ENCODE results near the gene TSPY10. TPM values are rescaled to one million over a fixed set of nuclear protein-coding genes. Genes with fewer than 3 reads are reported as not detected.
"Not testable (repeated sequence)": the region's sequence is repeated elsewhere in the genome, so short reads cannot be mapped to it uniquely, and the experiment has no call there.

TSPY10 gene
- total RNA-seq: not detected
- long read RNA-seq: 0 reads

- DNase-seq; ATAC-seq (ENCODE audit: poor library complexity); intact Hi-C loops (cut with DNase I): not testable (repeated sequence)
Measured at GRCh38 chrY:9527580-9527979, at the start of gene TSPY10. Gene TSPY10, plus strand, starts transcription at chrY:9527880. Its CDS starts 46 bp downstream, at chrY:9527926.

- intact Hi-C loops (cut with DNase I); DNase-seq; ATAC-seq (ENCODE audit: poor library complexity): not testable (repeated sequence)
Measured at GRCh38 chrY:9486967-9487366, 40.7 kb upstream of the TSPY10 start, which contains the start of gene TSPY9. Gene TSPY9, plus strand, starts transcription at chrY:9487267. Its CDS starts 46 bp downstream, at chrY:9487313.

DNA sequence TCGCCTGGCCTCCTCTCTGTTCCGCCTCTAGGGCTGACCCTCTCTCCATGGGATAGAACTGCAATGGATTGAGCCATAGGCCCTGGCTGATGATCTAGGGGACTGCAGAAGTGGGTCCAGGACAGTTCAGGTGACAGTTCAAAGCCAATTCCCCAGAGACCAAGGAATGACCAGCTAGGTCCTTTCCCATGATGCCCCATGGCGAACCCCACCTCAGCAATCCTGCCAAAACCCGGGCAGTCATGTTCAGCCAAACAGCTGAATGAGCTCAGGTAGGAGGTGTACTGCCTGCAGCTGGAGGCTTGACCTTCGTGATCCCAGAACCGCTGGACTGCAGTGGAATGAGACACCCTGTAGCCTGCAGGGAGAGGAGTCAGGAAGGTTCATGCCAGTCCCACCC lies 23.3 kb upstream of the TSPY10 start:
- ATAC-seq (ENCODE audit: poor library complexity); intact Hi-C loops (cut with DNase I); DNase-seq: not testable (repeated sequence)

GRCh38 chrY:9516287-9516686 lies 11.4 kb upstream of the TSPY10 start:
- ATAC-seq (ENCODE audit: poor library complexity); intact Hi-C loops (cut with DNase I): not testable (repeated sequence)
- DNase-seq: peak; percentile 10

Other genes with a start within 250 kb of the TSPY10 start
- not detected for gene TSPY4, start 190.4 kb upstream of the TSPY10 start, total RNA-seq
- gene TSPY8, start 170.1 kb upstream of the TSPY10 start, total RNA-seq: not detected
- gene TSPY3, start 129.5 kb upstream of the TSPY10 start, total RNA-seq: not detected
- gene TSPY1, start 60.9 kb upstream of the TSPY10 start, total RNA-seq: not detected
- not detected for gene TSPY9, start 40.6 kb upstream of the TSPY10 start, total RNA-seq